ENCODE measurements around the gene PRKD1.
"Not testable (repeated sequence)": the region's sequence is repeated elsewhere in the genome, so short reads cannot be mapped to it uniquely, and the experiment has no call there.

Gene PRKD1

GRCh38 chr14:29843981-29844380, 83.7 kb downstream of the PRKD1 start (continued):
- TF ChIP-seq POU6F1 (CRISPR knock-in tag; IDR thresholded peaks at IDR 0.05; ENCODE audit: borderline replicate concordance, low read depth) (no peak), CSDC2 (CRISPR knock-in tag; IDR thresholded peaks at IDR 0.05) (no peak), ZNF565 (CRISPR knock-in tag; conservative IDR thresholded peaks at IDR 0.05; ENCODE audit: low read depth) (no peak), OSR1 (CRISPR knock-in tag; IDR thresholded peaks at IDR 0.05) (no peak), CSRNP3 (CRISPR knock-in tag; IDR thresholded peaks at IDR 0.05) (no peak), ZFP30 (CRISPR knock-in tag; IDR thresholded peaks at IDR 0.05) (no peak)

- TF ChIP-seq ZNF8 (CRISPR knock-in tag; IDR thresholded peaks at IDR 0.05) (no peak), POU6F1 (CRISPR knock-in tag; IDR thresholded peaks at IDR 0.05; ENCODE audit: borderline replicate concordance, low read depth) (no peak), CSDC2 (CRISPR knock-in tag; IDR thresholded peaks at IDR 0.05) (no peak), GLIS3 (CRISPR knock-in tag; IDR thresholded peaks at IDR 0.05) (no peak)
- ATAC-seq, result no peak
Measured at GRCh38 chr14:29842228-29842627, 85.4 kb downstream of the PRKD1 start.

GRCh38 chr14:29840369-29840892, 87.2 kb downstream of the PRKD1 start:
- not testable (repeated sequence) for ATAC-seq

GRCh38 chr14:29839691-29840090, 88.0 kb downstream of the PRKD1 start:
- ATAC-seq, result not testable (repeated sequence)

GRCh38 chr14:29838752-29839151, 88.9 kb downstream of the PRKD1 start:
- TF ChIP-seq PPARA (CRISPR knock-in tag; IDR thresholded peaks at IDR 0.05; ENCODE audit: borderline replicate concordance) (no peak), CSRNP3 (CRISPR knock-in tag; IDR thresholded peaks at IDR 0.05) (no peak), SNAI2 (CRISPR knock-in tag; IDR thresholded peaks at IDR 0.05) (no peak), ZFP30 (CRISPR knock-in tag; IDR thresholded peaks at IDR 0.05) (no peak), TOX (CRISPR knock-in tag; IDR thresholded peaks at IDR 0.05; ENCODE audit: borderline replicate concordance) (no peak), OSR1 (CRISPR knock-in tag; IDR thresholded peaks at IDR 0.05) (no peak), PATZ1 (CRISPR knock-in tag; IDR thresholded peaks at IDR 0.05; ENCODE audit: borderline replicate concordance) (no peak), ZFP3 (CRISPR knock-in tag; IDR thresholded peaks at IDR 0.05) (no peak), ZC3H10 (CRISPR knock-in tag; IDR thresholded peaks at IDR 0.05) (no peak), ARNTL (CRISPR knock-in tag; IDR thresholded peaks at IDR 0.05; ENCODE audit: borderline replicate concordance, low read depth) (no peak), ISL1 (CRISPR knock-in tag; IDR thresholded peaks at IDR 0.05) (no peak), GLIS3 (CRISPR knock-in tag; IDR thresholded peaks at IDR 0.05) (no peak), POU6F1 (CRISPR knock-in tag; IDR thresholded peaks at IDR 0.05; ENCODE audit: borderline replicate concordance, low read depth) (no peak), ZNF70 (CRISPR knock-in tag; IDR thresholded peaks at IDR 0.05) (no peak), CREB5 (CRISPR knock-in tag; IDR thresholded peaks at IDR 0.05; ENCODE audit: low read depth) (no peak), TSHZ2 (CRISPR knock-in tag; IDR thresholded peaks at IDR 0.05) (no peak)
- ATAC-seq, result no peak

Data from SK-N-SH treated with all-trans-retinoic acid at 6 μM for 48 hours (cell line).